Measurements from ENCODE around the gene RAB5A.
"Not testable (repeated sequence)": the region's sequence is repeated elsewhere in the genome, so short reads cannot be mapped to it uniquely, and the experiment has no call there.

Gene RAB5A

DNA sequence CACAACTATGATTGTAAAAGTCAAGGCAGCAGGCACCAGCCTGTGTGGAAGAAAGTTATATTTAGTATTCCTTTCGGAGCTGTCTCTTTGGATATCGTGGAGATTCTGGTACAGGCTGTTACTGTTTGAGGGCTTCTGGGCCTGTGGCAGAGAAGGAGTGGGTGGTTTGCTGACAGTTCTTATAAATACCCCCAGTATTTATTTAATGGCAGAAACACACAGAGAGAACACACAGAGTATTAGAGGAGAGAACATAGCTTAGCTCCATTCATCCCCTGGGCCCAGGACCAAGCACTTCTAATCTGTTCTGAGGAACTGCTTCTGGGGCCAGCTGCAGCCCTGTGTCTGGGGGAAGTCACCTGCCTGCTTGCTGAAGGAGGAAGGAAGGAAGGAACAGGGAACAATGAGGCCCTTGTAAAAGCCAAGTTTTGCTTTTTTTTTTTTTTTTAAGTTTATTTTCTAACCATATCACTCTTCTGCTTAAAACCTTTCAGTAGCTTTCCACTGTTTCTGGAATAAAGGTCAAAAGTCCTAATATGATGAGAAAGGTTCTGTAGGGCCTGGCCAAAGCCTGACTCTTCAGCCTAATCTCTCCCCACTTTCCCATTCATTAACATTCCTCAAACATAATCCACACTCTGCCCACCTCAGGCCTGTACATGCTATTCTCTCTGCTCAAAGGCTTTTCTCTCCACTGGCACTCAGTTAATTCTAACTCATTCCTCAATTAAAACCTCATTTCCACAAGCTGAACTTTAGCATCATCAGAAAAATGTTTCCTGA is 76.9 kb downstream of the RAB5A start:
- no peak overlapping the region for H3K27ac ChIP-seq (ENCODE audit: low read depth, low read length, poor library complexity, severe bottlenecking)
- H4K20me1 ChIP-seq (ENCODE audit: insufficient read depth, low read length) = no peaks in the 10 kb centered on the region

DNA sequence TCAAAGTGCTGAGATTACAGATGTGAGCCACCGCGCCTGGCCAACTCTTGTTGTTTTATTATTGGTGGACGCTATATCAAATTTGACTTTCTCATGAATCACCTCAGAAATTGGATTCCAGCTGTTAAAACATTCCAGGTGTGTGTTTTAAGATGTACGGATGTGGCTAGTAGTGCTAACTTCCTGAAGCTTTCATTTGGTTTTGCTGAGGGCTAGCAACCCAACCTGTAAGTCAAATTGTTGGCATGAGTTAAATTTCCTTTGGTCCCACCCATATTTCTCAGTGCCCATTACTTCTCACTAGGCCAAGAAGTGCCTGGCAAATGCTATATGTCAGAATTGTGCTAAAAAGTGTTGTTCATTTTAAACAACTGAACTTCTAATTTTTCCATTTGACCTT is 80.2 kb downstream of the RAB5A start:
- H3K27me3 ChIP-seq (ENCODE audit: insufficient read depth, low read length) = no peaks in the 10 kb centered on the region
- H3K4me2 ChIP-seq (ENCODE audit: low read length) = no peak overlapping the region
- H3K36me3 ChIP-seq (ENCODE audit: insufficient read depth, low read length) = no peaks in the 10 kb centered on the region
- H3K9ac ChIP-seq (ENCODE audit: low read length) = no peak overlapping the region
- H3F3A ChIP-seq (ENCODE audit: insufficient read depth, low read length) = no peaks in the 10 kb centered on the region
- H3K4me1 ChIP-seq (ENCODE audit: insufficient read depth, low read length, severe bottlenecking) = peaks cover 12% of the 10 kb centered on the region
- no peaks in the 10 kb centered on the region for H3K9me2 ChIP-seq (ENCODE audit: low read depth, low read length)
- H2AFZ ChIP-seq (ENCODE audit: low read length) = peak overlapping the region; percentile 42; the same call in 1 of the 2 replicates
- TF ChIP-seq EZH2 (IDR thresholded peaks at IDR 0.05; ENCODE audit: borderline replicate concordance, low read length) = no peak
- TF ChIP-seq, protein P1, sequence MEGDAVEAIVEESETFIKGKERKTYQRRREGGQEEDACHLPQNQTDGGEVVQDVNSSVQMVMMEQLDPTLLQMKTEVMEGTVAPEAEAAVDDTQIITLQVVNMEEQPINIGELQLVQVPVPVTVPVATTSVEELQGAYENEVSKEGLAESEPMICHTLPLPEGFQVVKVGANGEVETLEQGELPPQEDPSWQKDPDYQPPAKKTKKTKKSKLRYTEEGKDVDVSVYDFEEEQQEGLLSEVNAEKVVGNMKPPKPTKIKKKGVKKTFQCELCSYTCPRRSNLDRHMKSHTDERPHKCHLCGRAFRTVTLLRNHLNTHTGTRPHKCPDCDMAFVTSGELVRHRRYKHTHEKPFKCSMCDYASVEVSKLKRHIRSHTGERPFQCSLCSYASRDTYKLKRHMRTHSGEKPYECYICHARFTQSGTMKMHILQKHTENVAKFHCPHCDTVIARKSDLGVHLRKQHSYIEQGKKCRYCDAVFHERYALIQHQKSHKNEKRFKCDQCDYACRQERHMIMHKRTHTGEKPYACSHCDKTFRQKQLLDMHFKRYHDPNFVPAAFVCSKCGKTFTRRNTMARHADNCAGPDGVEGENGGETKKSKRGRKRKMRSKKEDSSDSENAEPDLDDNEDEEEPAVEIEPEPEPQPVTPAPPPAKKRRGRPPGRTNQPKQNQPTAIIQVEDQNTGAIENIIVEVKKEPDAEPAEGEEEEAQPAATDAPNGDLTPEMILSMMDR (IDR thresholded peaks at IDR 0.05; ENCODE audit: low read length) = no peak
- H3K9me3 ChIP-seq (ENCODE audit: low read length) = no peaks in the 10 kb centered on the region
- no peaks in the 10 kb centered on the region for H4K20me1 ChIP-seq (ENCODE audit: insufficient read depth, low read length)
- H3K79me2 ChIP-seq (ENCODE audit: insufficient read depth, low read length) = no peaks in the 10 kb centered on the region
- H3K27ac ChIP-seq (ENCODE audit: low read depth, low read length, poor library complexity, severe bottlenecking) = no peak overlapping the region
- H3K4me3 ChIP-seq (ENCODE audit: low read depth, low read length, poor library complexity, severe bottlenecking) = no peak overlapping the region

More for the DNA sequence above, 76.9 kb downstream of the RAB5A start:
- Histone ChIP-seq H3K4me2 (ENCODE audit: low read length) (no peak overlapping the region), H3K79me2 (ENCODE audit: insufficient read depth, low read length) (no peaks in the 10 kb centered on the region), H3F3A (ENCODE audit: insufficient read depth, low read length) (no peaks in the 10 kb centered on the region), H3K36me3 (ENCODE audit: insufficient read depth, low read length) (no peaks in the 10 kb centered on the region), H3K9me2 (ENCODE audit: low read depth, low read length) (no peaks in the 10 kb centered on the region), H3K4me3 (ENCODE audit: low read depth, low read length, poor library complexity, severe bottlenecking) (no peak overlapping the region), H3K27me3 (ENCODE audit: insufficient read depth, low read length) (no peaks in the 10 kb centered on the region), H2AFZ (ENCODE audit: low read length) (no peak overlapping the region), H3K4me1 (ENCODE audit: insufficient read depth, low read length, severe bottlenecking) (peaks cover 12% of the 10 kb centered on the region), H3K9me3 (ENCODE audit: low read length) (no peaks in the 10 kb centered on the region), H3K9ac (ENCODE audit: low read length) (no peak overlapping the region)
- TF ChIP-seq EZH2 (IDR thresholded peaks at IDR 0.05; ENCODE audit: borderline replicate concordance, low read length) = no peak
- TF ChIP-seq, protein P1 (IDR thresholded peaks at IDR 0.05; ENCODE audit: low read length) = no peak

DNA sequence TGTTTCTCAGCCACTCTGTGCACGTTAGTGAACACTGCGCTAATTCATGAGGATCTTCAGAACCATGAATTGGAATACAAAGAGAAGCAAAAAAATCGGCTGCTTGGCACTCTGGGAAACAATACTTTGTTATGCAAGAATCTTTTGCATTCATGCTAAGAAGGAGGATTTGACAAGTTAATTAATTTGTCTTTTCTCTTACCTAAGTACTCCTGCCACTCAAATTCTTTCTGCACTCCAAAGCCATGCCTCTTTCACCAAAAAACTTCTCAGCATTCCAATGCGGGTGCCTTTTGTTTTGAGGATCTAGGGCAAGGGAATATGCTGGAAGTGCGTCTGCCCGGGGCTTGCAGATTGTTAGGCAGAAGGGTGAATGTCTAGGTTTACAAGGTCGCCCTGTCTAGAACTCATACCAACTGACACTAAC is 82.0 kb downstream of the RAB5A start:
- H3F3A ChIP-seq (ENCODE audit: insufficient read depth, low read length) = no peaks in the 10 kb centered on the region
- no peak overlapping the region for H2AFZ ChIP-seq (ENCODE audit: low read length)
- H3K4me1 ChIP-seq (ENCODE audit: insufficient read depth, low read length, severe bottlenecking) = peaks cover 3% of the 10 kb centered on the region
- H3K4me2 ChIP-seq (ENCODE audit: low read length) = no peak overlapping the region
- no peaks in the 10 kb centered on the region for H3K36me3 ChIP-seq (ENCODE audit: insufficient read depth, low read length)
- no peaks in the 10 kb centered on the region for H3K27me3 ChIP-seq (ENCODE audit: insufficient read depth, low read length)
- H3K9ac ChIP-seq (ENCODE audit: low read length) = no peak overlapping the region
- H3K27ac ChIP-seq (ENCODE audit: low read depth, low read length, poor library complexity, severe bottlenecking) = no peak overlapping the region
- no peaks in the 10 kb centered on the region for H3K79me2 ChIP-seq (ENCODE audit: insufficient read depth, low read length)
- H4K20me1 ChIP-seq (ENCODE audit: insufficient read depth, low read length) = no peaks in the 10 kb centered on the region
- no peak overlapping the region for H3K4me3 ChIP-seq (ENCODE audit: low read depth, low read length, poor library complexity, severe bottlenecking)
- H3K9me2 ChIP-seq (ENCODE audit: low read depth, low read length) = no peaks in the 10 kb centered on the region
- H3K9me3 ChIP-seq (ENCODE audit: low read length) = no peaks in the 10 kb centered on the region
- TF ChIP-seq, protein P1 (IDR thresholded peaks at IDR 0.05; ENCODE audit: low read length) = no peak
- no peak for TF ChIP-seq EZH2 (IDR thresholded peaks at IDR 0.05; ENCODE audit: borderline replicate concordance, low read length)

DNA sequence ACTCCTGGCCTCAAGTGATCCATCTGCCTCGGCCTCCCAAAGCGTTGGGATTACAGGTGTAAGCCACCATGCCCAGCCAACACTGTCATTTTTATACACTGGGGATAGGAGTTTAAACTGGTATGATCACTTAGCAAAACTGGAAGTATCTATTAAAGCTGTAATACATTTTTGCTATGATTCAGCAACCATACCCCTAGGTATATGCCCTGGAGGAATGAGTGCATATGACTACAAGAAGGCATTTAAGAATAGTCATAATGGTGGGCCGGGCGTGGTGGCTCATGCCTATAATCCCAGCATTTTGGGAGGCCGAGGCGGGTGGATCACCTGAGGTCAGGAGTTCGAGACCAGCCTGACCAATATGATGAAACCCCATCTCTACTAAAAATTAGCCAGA is 85.0 kb downstream of the RAB5A start:
- H3K4me2 ChIP-seq (ENCODE audit: low read length); H3K27ac ChIP-seq (ENCODE audit: low read depth, low read length, poor library complexity, severe bottlenecking); H3K9me2 ChIP-seq (ENCODE audit: low read depth, low read length); H3K9ac ChIP-seq (ENCODE audit: low read length); H3K4me3 ChIP-seq (ENCODE audit: low read depth, low read length, poor library complexity, severe bottlenecking); H3K4me1 ChIP-seq (ENCODE audit: insufficient read depth, low read length, severe bottlenecking); H3F3A ChIP-seq (ENCODE audit: insufficient read depth, low read length); H3K36me3 ChIP-seq (ENCODE audit: insufficient read depth, low read length); H3K27me3 ChIP-seq (ENCODE audit: insufficient read depth, low read length); H3K79me2 ChIP-seq (ENCODE audit: insufficient read depth, low read length); H3K9me3 ChIP-seq (ENCODE audit: low read length); H2AFZ ChIP-seq (ENCODE audit: low read length); H4K20me1 ChIP-seq (ENCODE audit: insufficient read depth, low read length): not testable (repeated sequence)

All from OCI-LY1 (cell line).